ENCODE results near the gene DHDDS. TPM values are rescaled to one million over a fixed set of nuclear protein-coding genes. Genes with fewer than 3 reads are reported as not detected.
"Not testable (repeated sequence)": the region's sequence is repeated elsewhere in the genome, so short reads cannot be mapped to it uniquely, and the experiment has no call there.

The DHDDS gene
- total and polyA plus RNA-seq, 9 donors, result 16.2 to 28.5 (median 21.6) TPM

DNA sequence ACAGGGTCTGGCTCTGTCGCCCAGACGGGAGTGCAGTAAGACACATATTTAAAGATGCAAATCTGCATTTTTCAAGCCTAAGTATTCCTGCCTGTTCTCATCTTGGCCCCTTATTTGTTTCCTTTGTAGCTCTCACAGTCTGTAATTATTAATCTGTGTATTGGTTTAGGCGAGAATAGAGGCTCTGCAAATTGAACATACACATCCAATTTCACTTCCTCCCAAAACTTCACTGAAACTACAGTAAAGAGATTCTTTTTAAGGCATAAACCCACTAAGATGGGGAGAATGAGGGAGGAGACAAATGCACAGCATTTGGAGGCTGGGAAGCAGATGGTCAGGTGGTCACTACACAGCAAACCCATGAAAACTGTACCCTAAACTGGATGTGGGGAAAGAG lies 61.1 kb downstream of the DHDDS start:
- Histone ChIP-seq H3K36me3 (ENCODE audit: control insufficient read depth, insufficient read depth, low read length) (no peaks in the 10 kb centered on the region), H3K4me3 (ENCODE audit: low read length) (no peak overlapping the region), H3K9me3 (replicated peaks; ENCODE audit: control insufficient read depth, low read depth, low read length) (no peaks in the 10 kb centered on the region), H3K27ac (ENCODE audit: low read length) (no peak overlapping the region), H3K27me3 (ENCODE audit: control insufficient read depth, insufficient read depth, low read length) (no peaks in the 10 kb centered on the region), H3K4me1 (ENCODE audit: control insufficient read depth, insufficient read depth, low read length) (no peaks in the 10 kb centered on the region)
- no peak for DNase-seq
- no CpG with 5 or more reads among the region's 3 CpGs for whole genome bisulfite sequencing (ENCODE audit: insufficient coverage)

DNA sequence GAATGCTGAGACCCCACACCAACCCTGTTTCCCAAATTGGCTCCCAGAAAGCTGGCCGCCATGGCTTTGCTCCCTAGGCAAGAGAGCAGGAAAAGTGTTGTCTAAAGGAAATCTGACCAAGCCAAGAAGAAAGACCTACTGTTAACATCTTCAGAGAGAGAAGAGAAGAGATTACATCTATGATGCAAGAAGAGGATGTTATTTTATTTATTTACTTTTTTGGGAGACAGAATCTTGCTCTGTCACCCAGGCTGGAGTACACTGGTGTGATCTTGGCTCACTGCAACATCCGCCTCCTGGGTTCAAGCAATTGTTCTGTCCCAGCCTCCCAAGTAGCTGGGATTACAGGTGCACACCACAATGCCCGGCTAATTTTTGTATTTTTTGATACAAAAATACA lies 61.8 kb downstream of the DHDDS start:
- WGBS (ENCODE audit: insufficient coverage), result 88% methylated on average over 1 of the region's 3 CpGs
- no peaks in the 10 kb centered on the region for H3K4me1 ChIP-seq (ENCODE audit: control insufficient read depth, insufficient read depth, low read length)
- H3K27ac ChIP-seq (ENCODE audit: low read length), result no peak overlapping the region
- H3K9me3 ChIP-seq (replicated peaks; ENCODE audit: control insufficient read depth, low read depth, low read length), result no peaks in the 10 kb centered on the region
- no peak overlapping the region for H3K4me3 ChIP-seq (ENCODE audit: low read length)
- DNase-seq, result no peak
- no peaks in the 10 kb centered on the region for H3K36me3 ChIP-seq (ENCODE audit: control insufficient read depth, insufficient read depth, low read length)
- no peaks in the 10 kb centered on the region for H3K27me3 ChIP-seq (ENCODE audit: control insufficient read depth, insufficient read depth, low read length)

DNA sequence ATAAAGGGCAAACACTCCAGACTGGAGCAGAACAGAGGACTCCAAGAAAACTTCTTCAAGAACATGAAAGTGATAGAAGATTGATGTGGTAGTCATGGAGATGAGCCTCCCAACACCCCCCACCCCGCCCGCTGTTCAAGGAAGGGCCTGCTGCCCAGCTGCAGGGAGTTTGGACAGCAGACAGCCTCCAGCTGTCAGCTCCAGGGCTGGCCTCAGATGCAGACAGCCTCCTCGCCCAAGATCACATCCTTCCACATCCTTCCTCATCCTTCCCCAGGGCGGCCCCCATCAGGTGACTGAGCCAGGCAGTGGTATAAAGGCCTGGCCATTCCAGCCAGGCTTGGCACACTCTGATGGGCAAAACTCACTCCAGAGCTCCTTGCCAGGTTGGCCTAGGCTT lies 64.7 kb downstream of the DHDDS start:
- Histone ChIP-seq H3K4me3 (ENCODE audit: low read length) (no peak overlapping the region), H3K4me1 (ENCODE audit: control insufficient read depth, insufficient read depth, low read length) (peaks cover 11% of the 10 kb centered on the region), H3K27ac (ENCODE audit: low read length) (no peak overlapping the region), H3K36me3 (ENCODE audit: control insufficient read depth, insufficient read depth, low read length) (no peaks in the 10 kb centered on the region), H3K27me3 (ENCODE audit: control insufficient read depth, insufficient read depth, low read length) (no peaks in the 10 kb centered on the region), H3K9me3 (replicated peaks; ENCODE audit: control insufficient read depth, low read depth, low read length) (no peaks in the 10 kb centered on the region)
- WGBS (ENCODE audit: insufficient coverage), result 29% methylated on average over 3 of the region's 4 CpGs
- DNase-seq, result peak; percentile 57

DNA sequence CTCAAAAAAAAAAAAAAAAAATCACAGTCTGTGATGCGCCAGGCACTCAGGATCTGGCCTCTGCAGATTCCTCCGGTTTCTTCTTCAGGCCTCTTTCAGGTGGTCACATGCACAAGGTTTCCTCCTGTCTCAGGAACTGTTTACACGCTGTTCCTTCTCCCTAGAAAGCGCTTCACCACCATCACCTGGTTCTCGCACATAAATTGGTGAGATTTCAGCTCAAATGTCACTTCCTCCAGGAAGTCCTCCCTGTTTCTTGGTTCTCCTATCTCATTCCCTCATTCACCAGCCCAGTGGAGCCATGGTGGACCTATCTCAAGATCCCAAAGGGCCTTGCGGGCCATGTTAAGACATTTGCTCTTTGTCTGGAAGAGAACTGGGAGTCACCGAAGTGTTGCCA lies 66.8 kb downstream of the DHDDS start:
- H3K9me3 ChIP-seq (replicated peaks; ENCODE audit: control insufficient read depth, low read depth, low read length), result no peaks in the 10 kb centered on the region
- no peaks in the 10 kb centered on the region for H3K36me3 ChIP-seq (ENCODE audit: control insufficient read depth, insufficient read depth, low read length)
- DNase-seq, result no peak
- H3K4me3 ChIP-seq (ENCODE audit: low read length), result no peak overlapping the region
- H3K4me1 ChIP-seq (ENCODE audit: control insufficient read depth, insufficient read depth, low read length), result peaks cover 11% of the 10 kb centered on the region
- no peaks in the 10 kb centered on the region for H3K27me3 ChIP-seq (ENCODE audit: control insufficient read depth, insufficient read depth, low read length)
- 88% methylated on average over 4 of the region's 7 CpGs for WGBS (ENCODE audit: insufficient coverage)
- no peak overlapping the region for H3K27ac ChIP-seq (ENCODE audit: low read length)

DNA sequence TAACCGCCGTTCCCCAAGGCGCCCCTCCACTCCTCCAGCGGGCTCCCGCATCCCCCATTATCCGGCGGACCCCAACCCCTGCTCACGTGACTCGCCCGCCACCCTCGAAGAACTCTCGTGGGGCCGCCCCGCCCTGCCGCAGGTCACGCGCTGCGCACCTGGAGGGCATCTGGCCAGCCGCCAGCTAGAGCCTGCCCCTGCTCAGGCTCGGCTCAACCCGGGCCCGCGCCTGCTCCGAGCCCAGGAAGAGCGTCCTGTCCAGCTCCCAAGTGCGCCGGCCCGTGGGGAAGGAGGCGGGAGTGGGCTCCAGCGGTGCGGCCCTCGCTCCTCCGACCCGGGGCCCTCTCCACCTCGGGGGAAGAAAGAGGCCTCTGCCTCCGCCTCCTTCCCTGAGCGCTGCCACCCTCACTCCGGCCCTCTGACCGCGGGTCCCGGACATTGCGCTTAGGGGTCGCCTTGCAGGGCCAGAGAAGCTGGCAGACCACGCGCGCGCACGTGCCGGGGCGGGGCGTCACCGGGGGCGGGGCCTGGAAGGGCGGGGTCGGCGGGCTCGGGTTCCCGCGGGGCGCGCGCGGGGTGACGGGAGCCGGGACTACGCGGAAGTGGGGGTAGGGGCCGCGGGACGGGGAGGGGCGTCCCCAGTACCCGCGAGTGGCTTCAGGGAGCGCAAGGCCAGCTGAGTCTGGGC lies 68.5 kb downstream of the DHDDS start:
- WGBS (ENCODE audit: insufficient coverage), result under 1% methylated on average over 69 of the region's 74 CpGs
- DNase-seq, result peak; percentile 91
- H3K27me3 ChIP-seq (ENCODE audit: control insufficient read depth, insufficient read depth, low read length), result no peaks in the 10 kb centered on the region
- peak overlapping the region; percentile 85 for H3K27ac ChIP-seq (ENCODE audit: low read length)
- H3K36me3 ChIP-seq (ENCODE audit: control insufficient read depth, insufficient read depth, low read length), result no peaks in the 10 kb centered on the region
- H3K4me3 ChIP-seq (ENCODE audit: low read length), result peak overlapping the region; percentile 75
- peaks cover 11% of the 10 kb centered on the region for H3K4me1 ChIP-seq (ENCODE audit: control insufficient read depth, insufficient read depth, low read length)
- no peaks in the 10 kb centered on the region for H3K9me3 ChIP-seq (replicated peaks; ENCODE audit: control insufficient read depth, low read depth, low read length)

DNA sequence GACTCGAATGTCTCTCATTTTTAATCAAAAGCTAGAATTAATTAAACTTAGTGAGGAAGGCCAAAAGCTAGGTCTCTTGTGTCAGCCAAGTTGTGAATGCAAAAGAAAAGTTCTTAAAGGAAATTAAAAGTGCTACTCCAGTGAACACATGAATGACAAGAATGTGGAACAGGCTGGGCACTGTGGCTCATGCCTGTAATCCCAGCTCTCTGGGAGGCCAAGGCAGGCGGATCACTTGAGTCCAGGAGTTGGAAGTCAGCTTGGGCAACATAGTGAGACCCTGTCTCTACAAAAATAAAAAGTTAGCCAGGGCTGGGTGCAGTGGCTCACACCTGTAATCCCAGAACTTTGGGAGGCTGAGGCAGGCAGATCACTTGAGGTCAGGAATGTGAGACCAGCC lies 78.6 kb downstream of the DHDDS start:
- not testable (repeated sequence) for H3K36me3 ChIP-seq (ENCODE audit: control insufficient read depth, insufficient read depth, low read length); H3K27ac ChIP-seq (ENCODE audit: low read length); H3K9me3 ChIP-seq (replicated peaks; ENCODE audit: control insufficient read depth, low read depth, low read length); H3K4me1 ChIP-seq (ENCODE audit: control insufficient read depth, insufficient read depth, low read length); H3K27me3 ChIP-seq (ENCODE audit: control insufficient read depth, insufficient read depth, low read length); DNase-seq; H3K4me3 ChIP-seq (ENCODE audit: low read length)
- whole genome bisulfite sequencing (ENCODE audit: insufficient coverage), result 67% methylated on average over 1 of the region's 2 CpGs

DNA sequence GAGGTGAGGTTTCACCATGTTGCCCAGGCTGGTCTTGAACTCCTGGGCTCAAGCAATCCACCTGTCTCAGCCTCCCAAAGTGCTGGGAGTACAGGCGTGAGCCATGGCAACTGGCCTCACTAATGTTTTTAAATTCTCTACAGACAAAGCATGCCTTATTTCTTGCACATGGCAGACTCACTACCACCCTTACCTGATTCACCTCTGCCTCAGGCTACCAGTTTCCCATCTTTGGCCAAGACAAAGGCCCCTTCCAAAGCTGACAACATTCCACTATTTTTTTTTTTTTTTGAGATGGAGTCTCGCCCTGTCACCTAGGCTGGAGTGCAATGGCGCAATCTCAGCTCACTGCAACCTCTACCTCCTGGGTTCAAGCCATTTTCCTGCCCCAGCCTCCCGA lies 83.7 kb downstream of the DHDDS start:
- DNase-seq; H3K9me3 ChIP-seq (replicated peaks; ENCODE audit: control insufficient read depth, low read depth, low read length); H3K36me3 ChIP-seq (ENCODE audit: control insufficient read depth, insufficient read depth, low read length); H3K27ac ChIP-seq (ENCODE audit: low read length); H3K27me3 ChIP-seq (ENCODE audit: control insufficient read depth, insufficient read depth, low read length); H3K4me1 ChIP-seq (ENCODE audit: control insufficient read depth, insufficient read depth, low read length); H3K4me3 ChIP-seq (ENCODE audit: low read length): not testable (repeated sequence)
- 68% methylated on average over 4 of the region's 4 CpGs for WGBS (ENCODE audit: insufficient coverage)

DNA sequence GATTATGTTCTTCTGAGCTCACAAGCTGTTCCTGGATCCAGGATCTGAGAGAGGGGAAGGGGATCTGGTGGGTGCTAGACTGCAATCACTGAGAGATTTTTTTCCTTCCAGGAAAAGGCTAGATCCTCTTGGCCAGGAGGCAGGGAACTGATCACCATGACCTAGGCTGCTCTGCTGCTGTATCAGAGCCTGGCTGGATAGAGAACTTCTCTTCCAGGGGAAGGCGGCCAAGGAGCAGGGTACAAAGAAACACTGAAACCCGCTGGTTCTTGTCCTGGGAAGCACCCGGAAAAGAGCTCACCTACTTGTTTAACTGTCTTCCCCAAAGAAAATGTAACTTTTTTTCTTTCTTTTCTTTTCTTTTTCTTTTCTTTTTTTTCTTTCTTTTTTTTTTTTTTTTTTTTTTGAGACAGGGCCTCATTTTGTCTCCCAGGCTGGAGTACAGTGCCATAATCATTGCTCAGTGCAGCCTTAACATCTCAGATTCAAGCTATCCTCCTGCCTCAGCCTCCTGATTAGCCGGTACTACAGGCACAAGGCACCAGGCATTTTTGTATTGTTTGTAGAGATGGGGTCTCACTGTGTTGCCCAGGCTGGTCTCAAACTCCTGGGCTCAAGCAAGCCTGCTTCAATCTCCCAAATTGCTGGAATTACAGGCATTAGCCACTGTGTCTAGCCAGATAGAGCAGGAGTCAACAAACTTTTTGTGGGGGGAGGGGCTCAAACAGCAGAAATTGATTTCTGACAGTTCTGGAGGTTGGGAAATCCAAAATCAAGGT lies 85.1 kb downstream of the DHDDS start:
- no peaks in the 10 kb centered on the region for H3K9me3 ChIP-seq (replicated peaks; ENCODE audit: control insufficient read depth, low read depth, low read length)
- H3K36me3 ChIP-seq (ENCODE audit: control insufficient read depth, insufficient read depth, low read length), result no peaks in the 10 kb centered on the region
- no peaks in the 10 kb centered on the region for H3K4me1 ChIP-seq (ENCODE audit: control insufficient read depth, insufficient read depth, low read length)
- H3K27me3 ChIP-seq (ENCODE audit: control insufficient read depth, insufficient read depth, low read length), result no peaks in the 10 kb centered on the region
- no peak overlapping the region for H3K4me3 ChIP-seq (ENCODE audit: low read length)
- no peak overlapping the region for H3K27ac ChIP-seq (ENCODE audit: low read length)
- WGBS (ENCODE audit: insufficient coverage), result 96% methylated on average over 3 of the region's 4 CpGs
- DNase-seq, result no peak

DNA sequence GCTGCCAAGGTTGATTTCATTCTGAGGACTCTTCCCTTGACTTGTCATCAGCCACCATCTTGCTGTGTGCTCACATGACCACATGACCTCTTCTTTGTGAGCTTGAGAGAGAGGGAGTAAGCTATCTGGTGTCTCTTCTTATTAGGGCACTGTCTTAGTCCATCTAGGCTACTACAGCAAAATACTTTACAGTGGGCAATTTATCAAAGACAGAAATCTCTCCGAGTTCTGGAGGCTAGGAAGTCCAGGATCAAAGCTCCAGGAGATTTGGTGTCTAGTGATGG lies 85.6 kb downstream of the DHDDS start:
- no peak overlapping the region for H3K4me3 ChIP-seq (ENCODE audit: low read length)
- no peak overlapping the region for H3K27ac ChIP-seq (ENCODE audit: low read length)
- no peaks in the 10 kb centered on the region for H3K36me3 ChIP-seq (ENCODE audit: control insufficient read depth, insufficient read depth, low read length)
- H3K9me3 ChIP-seq (replicated peaks; ENCODE audit: control insufficient read depth, low read depth, low read length), result no peaks in the 10 kb centered on the region
- no peaks in the 10 kb centered on the region for H3K4me1 ChIP-seq (ENCODE audit: control insufficient read depth, insufficient read depth, low read length)
- H3K27me3 ChIP-seq (ENCODE audit: control insufficient read depth, insufficient read depth, low read length), result no peaks in the 10 kb centered on the region
- no CpG with 5 or more reads among the region's 1 CpG for WGBS (ENCODE audit: insufficient coverage)
- no peak for DNase-seq

DNA sequence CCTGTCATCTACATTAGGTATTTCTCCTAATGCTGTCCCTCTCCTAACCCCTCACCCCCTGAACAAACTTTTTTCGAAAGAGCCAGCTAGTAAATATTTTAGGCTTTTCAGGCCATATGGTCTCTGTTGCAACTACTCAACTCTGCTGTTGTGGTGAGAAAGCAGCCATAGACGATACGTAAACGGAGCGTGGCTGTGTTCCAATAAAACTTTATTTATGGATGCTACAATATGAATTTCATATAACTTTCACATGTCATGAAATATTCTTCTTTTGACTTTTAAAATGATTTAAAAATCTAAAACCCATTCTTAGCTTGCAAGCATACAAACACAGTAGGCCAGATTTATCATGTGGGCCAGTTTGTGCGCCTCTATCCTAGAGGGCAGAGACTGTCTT lies 86.2 kb downstream of the DHDDS start:
- no peak for DNase-seq
- Histone ChIP-seq H3K9me3 (replicated peaks; ENCODE audit: control insufficient read depth, low read depth, low read length) (no peaks in the 10 kb centered on the region), H3K36me3 (ENCODE audit: control insufficient read depth, insufficient read depth, low read length) (no peaks in the 10 kb centered on the region), H3K4me3 (ENCODE audit: low read length) (no peak overlapping the region), H3K27ac (ENCODE audit: low read length) (no peak overlapping the region), H3K27me3 (ENCODE audit: control insufficient read depth, insufficient read depth, low read length) (no peaks in the 10 kb centered on the region), H3K4me1 (ENCODE audit: control insufficient read depth, insufficient read depth, low read length) (no peaks in the 10 kb centered on the region)
- WGBS (ENCODE audit: insufficient coverage), result no CpG with 5 or more reads among the region's 6 CpGs

Measured in muscle of leg (tissue), 11 donors.